Left cardiac atrium (tissue), 4 donors: ENCODE measurements around the gene HOXC6. TPM values are rescaled to one million over a fixed set of nuclear protein-coding genes. Genes with fewer than 3 reads are reported as not detected.
"Not testable (repeated sequence)": the region's sequence is repeated elsewhere in the genome, so short reads cannot be mapped to it uniquely, and the experiment has no call there.

ENCODE experiments used
- ATAC-seq, 2 donors: fragments of 200-7000 bp; cut with Tn5 transposase; one replicate each; pipeline ENCODE4 v1.9.1; 2020; ENCODE audit warnings: mild to moderate bottlenecking in 2 of 2, moderate library complexity in 2 of 2
- DNase-seq: peaks from one replicate; pipeline ENCODE4 v3.0.0-alpha.2; 2020
- intact Hi-C, 2 donors: fragments of 100-400 bp; cut with DNase I; formaldehyde crosslinking; loops; one replicate each; pipeline versions ENCODE4 v1.14.1 to v1.15.1; 2022 to 2023
- microRNA-seq, 2 donors: library from miRNA; unstranded; fragments of <30 nt; microRNA quantifications; one replicate each; pipeline ENCODE4 v1.2.0, GENCODE V29; 2020
- total RNA-seq, 2 donors: library from RNA; stranded (reverse); fragmentation: NEBNext Ultra II Directional; extraction: Animal tissue kit (Norgen Biotek cat#: 25700); gene quantifications; one replicate each; pipeline ENCODE4 v1.2.1, GENCODE V29; 2021
- donor health status: DM: no; HTN: yes; CAD: no.
- donor health status: DM: no; HTN: yes; CAD: no; lungs with severe emphysema.
- donor health status: DM: yes; HTN: yes; CAD: no.
- donor health status: Dilated cardiomyopathy.

The HOXC6 gene
- total RNA-seq, 2 donors from 2014 or later, result 0.50 TPM; not detected in 1

DNA sequence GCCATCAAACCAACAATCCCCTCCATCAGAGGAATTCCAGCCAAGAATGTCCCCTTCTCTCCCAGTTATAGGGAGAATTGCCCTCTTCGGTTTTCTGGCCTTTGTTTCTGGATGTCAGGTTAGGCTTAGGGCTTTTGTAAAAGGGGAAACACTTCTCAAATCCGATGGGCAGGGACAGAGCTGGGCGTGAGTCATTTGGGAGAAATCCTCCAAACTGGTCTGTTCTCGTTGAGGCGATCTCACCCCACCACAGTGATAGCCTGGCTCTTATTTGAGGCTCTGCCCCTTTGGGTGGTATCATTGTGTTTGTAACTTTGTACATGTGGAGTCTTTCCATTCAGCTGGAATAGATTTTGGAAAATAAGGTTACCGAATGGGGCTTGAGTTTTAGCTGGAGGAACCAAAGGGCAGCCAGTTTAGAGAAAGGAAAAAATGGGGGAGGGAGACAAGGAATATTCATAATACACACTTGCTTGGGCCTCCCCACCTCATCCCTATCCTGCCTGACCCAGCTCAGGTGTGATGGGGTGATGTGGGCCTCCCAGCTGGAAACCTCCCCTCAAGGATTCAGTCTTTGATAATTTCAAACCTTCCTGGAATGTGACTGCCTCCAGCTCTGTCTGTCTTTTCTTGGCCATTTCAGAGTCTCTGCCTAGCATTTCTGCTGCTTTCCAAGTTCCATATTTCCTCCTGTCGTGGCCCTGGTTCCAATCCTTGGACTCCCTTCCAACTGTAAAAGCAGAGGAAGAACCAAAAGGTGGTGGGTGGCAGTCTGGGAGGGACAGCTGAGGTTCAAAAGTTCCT, 32.9 kb downstream of the HOXC6 start:
- ATAC-seq (no peak), DNase-seq (no peak)
- intact Hi-C loops, result no loop called here

- intact Hi-C loops, result no loop called here
- ATAC-seq (no peak), DNase-seq (no peak)
Measured at GRCh38 chr12:54065677-54066076, 37.4 kb downstream of the HOXC6 start.

GRCh38 chr12:54066408-54066807, 38.2 kb downstream of the HOXC6 start:
- ATAC-seq, result no peak
- intact Hi-C loops, result no loop called here
- no peak for DNase-seq

GRCh38 chr12:54068418-54069070, 40.3 kb downstream of the HOXC6 start:
- intact Hi-C loops, result no loop called here
- ATAC-seq (no peak), DNase-seq (no peak)

DNA sequence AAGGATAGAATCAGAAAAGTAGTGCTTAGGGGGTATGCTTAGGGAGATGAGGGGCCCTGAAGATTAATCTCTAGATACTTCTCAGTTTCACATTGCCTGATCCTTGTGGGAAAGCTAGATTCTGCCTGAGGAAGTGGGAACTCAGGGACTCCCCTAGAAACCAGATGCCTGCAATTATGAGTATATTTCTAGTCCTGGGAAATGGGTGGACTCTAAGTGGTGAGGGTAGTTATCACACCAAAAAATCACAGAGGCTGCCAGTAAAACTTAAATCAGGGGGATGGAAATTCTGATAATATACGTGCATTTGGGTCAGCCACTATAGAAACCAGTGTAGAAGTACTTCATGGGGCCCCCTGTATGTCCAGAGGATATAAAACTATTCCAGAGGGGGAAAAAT, 43.7 kb downstream of the HOXC6 start:
- ATAC-seq, result no peak

GRCh38 chr12:54074308-54074707, 46.1 kb downstream of the HOXC6 start:
- ATAC-seq, result no peak
- intact Hi-C loops, result no loop called here
- DNase-seq, result no peak

More for the DNA sequence above, 43.7 kb downstream of the HOXC6 start:
- intact Hi-C loops, result no loop called here
- no peak for DNase-seq

- no peak for DNase-seq
- intact Hi-C loops, result no loop called here
- ATAC-seq, result no peak
Measured at GRCh38 chr12:54075409-54075808, 47.2 kb downstream of the HOXC6 start.

- intact Hi-C loops, result no loop called here
- ATAC-seq, result no peak
- no peak for DNase-seq
Measured at GRCh38 chr12:54075974-54076373, 47.7 kb downstream of the HOXC6 start.

GRCh38 chr12:54077843-54078242, 49.6 kb downstream of the HOXC6 start:
- intact Hi-C loops, ATAC-seq, DNase-seq: not testable (repeated sequence)

- intact Hi-C loops, DNase-seq, ATAC-seq: not testable (repeated sequence)
Measured at GRCh38 chr12:54079115-54079514, 50.9 kb downstream of the HOXC6 start.

Small RNA genes lying within 50 kb of the gene (microRNA-seq; reads per million reads assigned to microRNA genes)
- gene MIR196A2 (0.60 to 8.2 reads per million in 2 donors), gene MIR615 (2.4 to 2.7 reads per million in 2 donors)

Other genes starting within 250 kb of the HOXC6 start
- gene HOXC13, start 89.6 kb upstream of the HOXC6 start, total RNA-seq, result not detected
- not detected for gene HOXC12, start 73.5 kb upstream of the HOXC6 start, total RNA-seq
- gene HOXC11, start 55.3 kb upstream of the HOXC6 start, total RNA-seq, result not detected
- not detected for gene HOTAIR, start 53.5 kb upstream of the HOXC6 start, total RNA-seq
- not detected for gene HOXC10, start 43.3 kb upstream of the HOXC6 start, total RNA-seq
- gene HOXC9, start 28.3 kb upstream of the HOXC6 start, total RNA-seq, result not detected
- not detected for gene HOXC8, start 19.5 kb upstream of the HOXC6 start, total RNA-seq
- not detected for gene HOXC5, start 4.6 kb downstream of the HOXC6 start, total RNA-seq
- under 1 TPM; 0.16 to 0.35 TPM for gene HOXC4, start 25.4 kb downstream of the HOXC6 start, total RNA-seq
- 10 to 100 TPM; 17.9 to 18.0 TPM for gene SMUG1, start 160.5 kb downstream of the HOXC6 start, total RNA-seq